Muscle of back (tissue), 13 donors: Measurements from ENCODE around the gene MTO1. TPM values are rescaled to one million over a fixed set of nuclear protein-coding genes. Genes with fewer than 3 reads are reported as not detected.
A peak's percentile ranks its signal among the peaks of the same experiment; 100 is the strongest.
"Not testable (repeated sequence)": the region's sequence is repeated elsewhere in the genome, so short reads cannot be mapped to it uniquely, and the experiment has no call there.

Experiments
- DNase-seq, 3 donors: peaks; one replicate each; pipeline versions ENCODE4 v3.0.0 to v3.0.0-alpha.2; 2013
- long read RNA-seq, 9 donors: transcript quantifications; one replicate each; lab custom pipeline, GENCODE V29; 2026
- polyA plus RNA-seq, 10 donors: library from polyadenylated mRNA; unstranded; fragments of 120-200 nt; gene quantifications; one replicate each; pipeline ENCODE4 v1.2.1, GENCODE V29; 2013; ENCODE audit not compliant: insufficient read length in 10 of 10

The MTO1 gene, protein sequence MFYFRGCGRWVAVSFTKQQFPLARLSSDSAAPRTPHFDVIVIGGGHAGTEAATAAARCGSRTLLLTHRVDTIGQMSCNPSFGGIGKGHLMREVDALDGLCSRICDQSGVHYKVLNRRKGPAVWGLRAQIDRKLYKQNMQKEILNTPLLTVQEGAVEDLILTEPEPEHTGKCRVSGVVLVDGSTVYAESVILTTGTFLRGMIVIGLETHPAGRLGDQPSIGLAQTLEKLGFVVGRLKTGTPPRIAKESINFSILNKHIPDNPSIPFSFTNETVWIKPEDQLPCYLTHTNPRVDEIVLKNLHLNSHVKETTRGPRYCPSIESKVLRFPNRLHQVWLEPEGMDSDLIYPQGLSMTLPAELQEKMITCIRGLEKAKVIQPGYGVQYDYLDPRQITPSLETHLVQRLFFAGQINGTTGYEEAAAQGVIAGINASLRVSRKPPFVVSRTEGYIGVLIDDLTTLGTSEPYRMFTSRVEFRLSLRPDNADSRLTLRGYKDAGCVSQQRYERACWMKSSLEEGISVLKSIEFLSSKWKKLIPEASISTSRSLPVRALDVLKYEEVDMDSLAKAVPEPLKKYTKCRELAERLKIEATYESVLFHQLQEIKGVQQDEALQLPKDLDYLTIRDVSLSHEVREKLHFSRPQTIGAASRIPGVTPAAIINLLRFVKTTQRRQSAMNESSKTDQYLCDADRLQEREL
- 10 to 100 TPM; 13.6 to 24.1 (median 19.1) TPM for polyA plus RNA-seq
- long read RNA-seq, donor 1, full-length matches to known transcripts = 1 of 16,389 reads
- long read RNA-seq, donor 1, partial matches to known transcripts = 15,649 of 16,389 reads
- long read RNA-seq, donor 1, other reads (novel, unspliced or antisense) = 739 of 16,389 reads
- long read RNA-seq, donor 2, partial matches to known transcripts = 16,956 of 18,022 reads
- long read RNA-seq, donor 2, other reads (novel, unspliced or antisense) = 1,066 of 18,022 reads
- long read RNA-seq, donor 3 = 0 reads
- long read RNA-seq, donor 4, partial matches to known transcripts = 11,686 of 15,475 reads
- long read RNA-seq, donor 4, other reads (novel, unspliced or antisense) = 3,789 of 15,475 reads
- long read RNA-seq, donor 5, partial matches to known transcripts = 18,912 of 19,640 reads
- long read RNA-seq, donor 5, other reads (novel, unspliced or antisense) = 728 of 19,640 reads
- long read RNA-seq, donor 6, full-length matches to known transcripts = 2 of 27,073 reads
- long read RNA-seq, donor 6, partial matches to known transcripts = 25,885 of 27,073 reads
- long read RNA-seq, donor 6, other reads (novel, unspliced or antisense) = 1,186 of 27,073 reads
- long read RNA-seq, donor 7, full-length matches to known transcripts = 3 of 14,729 reads
- long read RNA-seq, donor 7, partial matches to known transcripts = 14,249 of 14,729 reads
- long read RNA-seq, donor 7, other reads (novel, unspliced or antisense) = 477 of 14,729 reads
- long read RNA-seq, donor 8, full-length matches to known transcripts = 2 of 13,121 reads
- long read RNA-seq, donor 8, partial matches to known transcripts = 12,634 of 13,121 reads
- long read RNA-seq, donor 8, other reads (novel, unspliced or antisense) = 485 of 13,121 reads
- long read RNA-seq, donor 9 = 0 reads

DNA sequence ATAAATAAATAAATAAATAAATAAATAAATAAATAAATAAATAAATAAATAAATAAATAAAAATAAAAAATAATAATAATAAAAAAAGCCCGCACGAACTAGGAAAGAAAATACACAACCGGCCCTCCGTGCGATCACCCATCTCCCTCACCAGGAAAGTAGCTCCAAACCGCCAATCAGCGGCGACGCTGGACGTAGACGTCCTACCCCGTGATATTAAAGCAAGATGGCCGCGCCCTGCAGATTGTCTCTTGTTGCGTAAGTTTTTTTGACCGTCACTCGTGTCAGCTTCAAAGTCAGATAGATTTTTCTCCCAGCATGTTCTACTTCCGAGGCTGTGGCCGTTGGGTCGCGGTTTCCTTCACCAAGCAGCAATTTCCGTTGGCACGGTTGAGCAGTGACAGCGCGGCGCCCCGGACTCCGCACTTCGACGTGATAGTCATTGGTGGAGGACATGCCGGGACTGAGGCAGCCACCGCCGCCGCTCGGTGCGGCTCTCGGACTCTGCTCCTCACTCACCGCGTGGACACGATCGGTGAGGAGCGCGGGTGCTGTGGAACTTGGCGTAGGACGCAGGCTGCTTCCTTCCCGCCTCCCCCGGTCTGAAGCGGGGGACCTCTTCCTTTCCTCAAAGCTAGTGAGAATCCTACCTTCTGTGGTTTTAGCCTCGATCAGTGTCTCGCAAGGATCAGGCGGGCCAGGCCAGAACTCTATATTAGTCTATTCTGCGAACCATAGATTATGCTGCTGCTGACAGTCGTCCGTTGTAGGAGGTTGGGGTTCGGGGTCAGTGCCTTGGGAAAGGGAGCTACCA, at the start of gene MTO1:
MTO1 (plus strand) TSS at position 201 of the 814 bp plus-strand sequence; CDS start at position 319, 118 bp downstream.
- DNase-seq = peak; percentile 93 to 96 (median 94)

DNA sequence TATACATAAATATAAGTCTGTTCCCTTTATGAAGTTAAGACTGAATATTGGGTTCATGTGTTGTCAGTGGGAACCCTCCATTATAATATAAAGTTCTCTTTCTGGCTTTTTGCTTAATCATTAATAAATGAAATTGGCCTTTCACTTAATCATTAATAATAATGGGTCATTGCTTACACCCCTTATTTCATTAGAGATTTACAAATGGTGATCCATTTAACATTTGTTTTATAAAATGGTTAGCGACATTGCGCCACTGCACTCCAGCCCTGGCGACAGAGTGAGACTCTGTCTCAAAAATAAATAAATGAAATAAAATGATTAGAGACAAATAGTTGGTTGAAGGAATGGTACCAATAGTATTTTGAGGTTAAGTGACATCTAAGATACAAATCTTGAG, 48.4 kb upstream of the MTO1 start:
- DNase-seq = no peak

DNA sequence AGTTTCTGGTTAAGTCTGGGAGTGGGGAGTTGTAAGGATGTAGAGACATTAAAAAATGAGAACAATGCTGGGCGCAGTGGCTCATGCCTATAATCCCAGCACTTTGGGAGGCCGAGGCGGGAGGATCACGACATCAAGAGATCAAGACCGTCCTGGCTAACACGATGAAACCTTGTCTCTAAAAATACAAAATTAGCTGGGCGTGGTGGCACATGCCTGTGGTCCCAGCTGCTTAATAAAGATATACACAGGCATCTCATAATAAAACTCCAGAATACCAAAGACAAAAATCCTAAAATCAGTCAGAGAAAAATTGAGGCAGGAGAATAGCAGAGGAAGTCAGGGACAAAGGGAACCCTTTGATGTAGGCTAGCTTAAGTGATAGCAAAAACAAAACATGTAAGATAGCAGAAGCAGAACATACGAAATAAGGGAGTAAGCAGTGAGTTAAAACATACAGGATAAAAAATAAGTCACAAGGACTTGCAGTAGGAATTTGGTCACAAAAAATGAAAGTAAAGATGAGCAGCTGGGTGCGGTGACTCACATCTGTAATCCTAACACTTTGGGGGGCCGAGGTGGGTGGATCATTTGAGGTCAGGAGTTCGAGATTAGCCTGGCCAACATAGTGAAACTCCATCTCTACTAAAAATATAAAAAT, 43.3 kb upstream of the MTO1 start:
- DNase-seq = no peak

DNA sequence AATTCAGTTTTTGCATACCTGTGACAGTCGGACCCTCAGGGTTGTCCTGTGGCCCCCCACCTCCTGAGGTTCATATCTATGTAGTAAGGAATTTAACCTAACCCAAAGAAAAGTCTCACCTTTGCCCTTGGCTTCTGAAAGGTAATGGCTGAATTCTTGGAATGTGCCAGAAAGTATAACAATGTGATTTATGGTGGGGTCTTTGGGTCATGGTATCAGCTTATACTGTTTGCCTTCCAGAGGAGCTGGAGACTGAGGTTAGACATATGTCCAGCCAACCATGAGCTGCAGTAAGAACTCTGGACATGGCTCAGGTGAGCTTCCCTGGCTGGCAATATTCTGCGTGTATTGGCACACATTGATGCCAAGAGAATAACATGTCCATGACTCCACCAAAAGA, 40.0 kb upstream of the MTO1 start:
- no peak for DNase-seq

DNA sequence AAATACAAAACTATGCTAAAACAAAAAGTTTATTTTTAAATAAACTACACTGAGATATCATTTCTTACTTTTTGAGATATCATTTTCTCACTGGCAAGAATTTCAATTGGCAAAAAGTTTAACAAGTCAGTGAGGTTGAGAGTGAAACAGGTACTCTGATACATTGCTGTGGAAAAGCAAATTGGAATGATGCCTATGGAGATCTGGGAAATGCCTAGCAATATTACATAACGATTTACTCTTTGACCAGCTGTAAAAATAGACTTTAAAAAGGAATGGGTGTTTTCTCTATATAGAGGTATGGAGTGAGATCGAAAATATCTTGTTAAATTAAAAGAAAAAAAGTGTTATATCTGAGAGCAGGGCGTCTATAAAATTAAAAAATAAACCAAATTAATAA, 26.3 kb upstream of the MTO1 start:
- no peak for DNase-seq

DNA sequence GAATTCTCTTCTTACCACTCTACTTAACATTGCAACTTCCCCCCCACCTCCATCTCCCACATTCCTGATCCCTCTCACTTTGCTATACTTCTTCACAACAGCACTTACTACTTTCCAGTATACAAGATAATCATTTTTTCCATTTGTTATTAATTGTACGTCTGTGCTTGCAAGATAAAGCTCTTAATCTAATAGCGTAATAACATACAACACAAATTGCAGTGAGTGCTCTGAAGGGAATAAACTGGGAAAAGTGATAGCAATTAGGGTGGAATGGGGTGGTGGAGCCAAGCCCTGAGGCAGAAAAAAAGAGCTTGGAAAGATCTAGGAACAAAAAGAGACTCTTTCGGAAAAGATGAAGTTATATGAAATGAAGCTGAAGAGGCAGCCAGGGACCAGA, 18.0 kb upstream of the MTO1 start:
- no peak for DNase-seq

DNA sequence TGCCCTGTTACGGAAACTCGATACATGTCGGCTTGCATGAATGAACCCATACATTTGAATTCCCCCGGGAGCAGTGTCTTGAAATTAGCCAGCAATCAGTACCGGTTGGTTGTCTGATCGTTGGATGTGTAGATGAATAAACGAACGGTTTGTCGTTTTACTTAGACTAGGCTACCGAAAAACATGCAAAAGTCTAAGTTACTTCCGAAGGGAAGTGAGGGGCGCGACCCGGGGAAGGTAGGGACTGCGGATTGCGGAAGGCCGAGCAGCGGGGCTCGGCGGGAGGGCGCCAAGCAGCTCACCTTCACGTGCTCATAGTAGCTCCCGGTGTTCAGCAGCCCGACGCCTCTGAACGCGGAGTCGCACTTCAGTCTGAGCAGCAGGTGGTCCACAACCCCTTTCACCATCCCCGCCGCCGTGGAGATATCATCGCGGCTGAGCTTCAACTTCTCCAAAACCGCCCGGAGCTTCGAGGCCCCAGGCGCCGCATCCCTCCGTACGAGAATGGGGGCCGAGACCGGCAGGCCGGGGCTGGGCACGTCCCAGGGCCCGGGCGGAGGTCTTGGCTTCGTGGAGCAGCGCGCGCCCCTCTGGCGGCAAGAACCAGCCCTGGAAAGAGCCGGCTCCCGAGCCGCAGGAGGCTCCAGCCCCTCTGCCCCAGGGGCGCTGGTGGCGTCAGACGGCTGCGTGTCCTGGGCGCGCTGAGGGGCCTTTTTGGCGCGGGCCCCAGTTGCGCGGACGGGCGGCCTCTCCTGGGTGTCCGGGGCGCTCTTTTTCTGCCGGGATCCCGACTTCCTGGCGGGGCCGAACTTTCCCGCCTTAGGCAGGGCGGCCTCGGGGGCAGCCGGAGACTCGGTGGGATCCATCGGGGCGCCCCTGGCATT, 10.1 kb upstream of the MTO1 start:
- DNase-seq = peak; percentile 39 to 89 (median 54)

DNA sequence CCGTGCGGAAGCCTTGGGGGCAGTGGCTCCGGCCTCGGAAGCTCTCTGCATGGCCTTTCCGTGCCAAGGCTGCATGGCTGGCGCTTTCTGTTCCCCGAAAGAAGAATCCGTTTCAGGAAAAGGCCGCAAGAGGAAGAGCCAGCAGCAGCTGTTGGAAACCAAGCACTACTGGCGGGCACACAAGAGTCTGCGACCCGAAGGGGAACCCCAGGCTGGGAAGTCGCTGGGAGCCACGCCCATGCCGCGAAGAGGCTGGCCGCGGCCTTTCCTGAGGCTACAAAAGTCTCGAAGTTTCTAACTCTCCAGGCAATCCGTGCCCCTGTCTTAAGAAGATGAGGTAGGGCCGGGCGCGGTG, 9.5 kb upstream of the MTO1 start, which contains the start of gene CGAS:
CGAS (minus strand) TSS at position 191 of the 355 bp plus-strand sequence; CDS start at position 75, 116 bp downstream.
- DNase-seq = peak; percentile 67 to 93 (median 80)

DNA sequence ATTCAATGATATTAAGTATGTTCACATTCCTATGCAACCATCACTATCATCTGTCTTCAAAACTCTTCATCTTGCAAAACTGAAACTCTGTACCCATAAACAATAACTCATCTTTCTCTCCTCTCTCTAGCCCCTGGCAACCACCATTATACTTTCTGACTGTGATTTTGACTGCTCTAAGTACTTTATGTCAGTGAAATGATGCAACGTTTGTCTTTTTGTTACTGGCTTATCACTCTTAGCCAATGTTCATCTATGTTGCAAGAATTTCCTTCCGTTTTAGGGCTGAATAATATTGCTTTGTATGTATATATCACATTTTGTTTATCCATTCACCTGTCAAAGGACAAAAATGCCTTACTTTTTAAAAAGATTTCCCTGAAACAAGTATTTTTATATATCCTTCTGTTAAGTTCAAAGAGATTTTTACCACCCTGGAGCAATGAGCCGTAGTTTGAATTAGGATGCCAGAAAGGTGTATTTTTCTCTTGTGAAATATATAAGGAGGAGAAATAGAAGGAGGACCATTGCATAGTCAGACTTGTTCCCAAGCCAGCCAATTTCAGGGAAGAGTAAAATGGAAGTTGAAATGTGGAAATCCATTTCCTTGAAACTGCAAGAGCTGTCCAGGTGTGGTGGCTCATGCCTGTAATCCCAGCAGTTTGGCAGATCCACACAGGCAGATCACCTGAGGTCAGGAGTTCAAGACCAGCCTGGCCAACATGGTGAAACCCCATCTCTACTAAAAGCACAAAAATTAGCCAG, 5.5 kb upstream of the MTO1 start:
- no peak for DNase-seq

DNA sequence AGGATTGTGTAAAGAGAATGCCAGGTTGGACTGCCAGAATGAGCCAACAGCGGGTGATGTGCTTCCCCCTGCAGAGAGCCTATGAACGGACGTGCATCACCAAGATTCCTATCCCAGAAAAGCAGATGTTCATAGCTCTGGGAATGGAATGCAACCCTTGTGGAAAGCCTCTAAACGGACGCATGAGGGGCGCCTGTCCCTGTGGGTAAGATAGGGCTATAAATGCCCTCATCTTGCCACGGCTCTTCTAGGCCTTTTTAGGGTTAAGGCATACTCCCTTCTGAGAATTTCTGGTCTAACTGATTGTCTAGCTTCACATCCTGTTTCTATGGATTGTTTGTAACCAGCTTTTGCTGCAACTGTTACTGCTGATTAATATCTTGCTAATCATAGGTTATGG, 2.1 kb upstream of the MTO1 start:
- not testable (repeated sequence) for DNase-seq

DNA sequence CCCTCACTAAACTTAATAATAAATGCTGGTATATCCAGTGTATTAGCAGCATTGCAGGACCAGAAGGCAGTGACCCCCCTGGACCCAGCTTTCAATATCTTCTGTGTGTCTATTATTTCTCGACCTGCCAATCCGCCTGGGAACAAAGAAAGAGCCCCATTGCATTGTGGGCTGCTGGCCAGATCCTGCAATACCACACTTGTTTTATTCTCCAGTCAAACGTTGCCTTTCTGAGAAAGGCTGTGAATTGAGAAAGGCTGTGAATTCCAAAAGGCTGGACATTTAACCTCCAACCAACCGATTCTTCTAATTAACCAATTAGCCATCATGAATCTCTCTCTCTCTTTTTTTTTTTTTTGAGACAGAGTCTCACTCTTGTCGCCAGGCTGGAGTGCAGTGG, 1.5 kb upstream of the MTO1 start:
- DNase-seq = no peak

DNA sequence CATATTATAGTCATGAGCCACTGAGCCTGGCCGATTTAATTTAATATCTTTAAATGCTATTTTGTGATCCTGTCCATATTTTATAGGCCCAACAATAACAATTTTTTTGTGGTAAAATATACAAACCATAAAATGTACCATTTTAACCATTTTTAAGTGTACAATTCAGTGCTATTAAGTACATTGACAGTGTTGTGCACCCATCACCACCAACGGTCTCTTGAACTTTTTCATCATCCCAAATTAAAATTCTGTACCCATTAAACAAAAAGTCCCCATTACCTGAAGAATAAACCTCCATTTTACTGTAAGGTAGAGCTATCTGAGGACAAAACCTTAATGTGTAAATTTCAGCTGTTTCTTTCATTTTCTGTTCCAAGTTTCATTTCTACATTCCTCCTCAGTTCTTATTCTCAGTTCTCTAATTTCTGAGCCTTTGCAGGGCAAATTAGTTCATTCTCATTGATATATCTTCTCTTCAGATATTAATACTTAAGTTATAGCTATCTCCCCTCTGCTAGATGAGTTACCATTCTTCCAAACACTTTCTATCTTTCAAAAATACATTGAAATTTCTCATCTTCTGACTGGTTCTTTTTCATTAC, 10.3 kb downstream of the MTO1 start:
- DNase-seq = no peak

DNA sequence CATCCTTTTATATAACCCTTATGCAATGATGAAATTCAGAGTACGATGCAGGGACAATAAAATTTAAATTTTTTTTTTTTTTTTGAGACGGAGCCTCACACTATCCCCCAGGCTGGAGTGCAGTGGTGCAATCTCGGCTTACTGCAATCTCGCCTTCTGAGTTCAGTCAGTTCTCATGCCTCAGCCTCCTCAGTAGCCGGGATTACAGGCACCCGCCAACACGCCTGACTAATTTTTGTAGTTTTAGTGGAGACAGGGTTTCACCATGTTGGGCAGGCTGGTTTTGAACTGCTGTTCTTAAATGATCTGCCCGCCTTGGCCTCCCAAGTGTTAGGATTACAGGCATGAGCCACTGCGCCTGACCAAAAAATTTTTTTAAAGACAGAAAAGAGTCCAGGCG, 15.2 kb downstream of the MTO1 start:
- no peak for DNase-seq

DNA sequence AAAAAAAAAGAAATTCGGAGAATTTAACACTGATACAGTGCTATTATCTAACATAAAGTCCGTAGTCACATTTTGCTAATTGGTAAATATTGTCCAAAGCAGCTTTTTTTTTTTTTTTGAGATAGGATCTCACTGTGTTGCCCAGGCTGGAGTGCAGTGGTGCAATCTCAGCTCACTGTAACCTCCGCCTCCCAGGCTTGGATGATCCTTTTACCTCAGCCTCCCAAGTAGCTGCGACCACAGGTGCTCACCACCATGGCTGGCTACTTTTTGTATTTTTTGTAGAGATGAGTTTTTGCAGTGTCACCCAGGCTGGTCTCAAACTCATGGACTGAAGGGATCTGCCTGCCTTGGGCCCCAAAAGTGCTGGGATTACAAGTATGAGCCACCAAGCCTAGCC, 15.9 kb downstream of the MTO1 start:
- DNase-seq = no peak

DNA sequence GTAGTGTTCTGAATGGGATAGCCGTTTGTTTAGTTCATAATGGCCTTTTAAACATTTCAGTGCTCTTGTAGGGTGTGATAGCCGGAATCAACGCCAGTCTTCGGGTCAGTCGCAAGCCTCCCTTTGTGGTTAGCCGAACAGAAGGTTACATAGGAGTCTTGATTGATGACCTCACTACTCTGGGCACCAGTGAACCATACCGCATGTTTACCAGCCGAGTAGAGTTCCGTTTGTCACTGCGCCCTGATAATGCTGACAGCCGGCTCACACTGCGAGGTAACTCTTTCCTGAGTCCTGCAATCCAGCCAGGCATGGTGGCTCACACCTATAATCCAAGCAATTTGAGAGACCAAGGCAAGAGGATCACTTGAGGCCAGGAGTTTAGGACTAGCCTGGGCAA, 20.4 kb downstream of the MTO1 start:
- DNase-seq = no peak

DNA sequence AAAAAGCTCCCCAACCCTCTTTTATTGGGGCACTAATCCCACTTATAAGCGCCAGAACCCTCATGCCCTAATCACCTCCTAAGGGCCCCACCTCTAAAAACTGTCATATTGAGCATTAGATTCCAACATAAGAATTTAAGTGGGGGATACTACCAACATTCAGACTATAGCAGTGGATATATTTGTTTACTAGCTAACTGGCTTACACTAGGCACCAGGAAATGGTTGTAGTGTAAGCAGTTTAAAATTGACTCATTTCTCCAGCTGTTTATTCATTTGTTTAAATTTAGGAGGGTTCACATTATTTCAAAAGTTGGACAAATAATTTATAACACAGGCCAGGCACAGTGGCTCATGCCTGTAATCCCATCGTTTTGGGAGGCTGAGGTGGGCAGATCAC, 22.9 kb downstream of the MTO1 start:
- DNase-seq = no peak

DNA sequence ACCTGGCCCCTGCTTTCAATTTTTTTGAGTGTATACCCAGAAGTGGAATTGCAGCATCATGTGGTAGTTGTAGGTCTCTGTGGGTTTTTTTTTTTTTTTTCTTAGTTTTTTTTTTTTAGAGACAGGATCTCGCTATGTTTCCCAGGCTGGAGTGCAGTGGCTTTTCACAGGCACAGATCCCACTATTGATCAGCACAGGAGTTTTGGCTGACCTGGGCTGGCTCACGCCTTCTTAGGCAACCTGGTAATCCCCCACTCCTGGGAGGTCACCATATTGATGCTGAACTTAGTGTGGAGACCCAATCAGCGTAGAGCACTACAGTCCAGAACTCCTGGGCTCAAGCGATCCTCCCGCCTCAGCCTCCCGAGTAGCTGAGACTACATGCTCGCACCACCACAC, 25.9 kb downstream of the MTO1 start:
- DNase-seq = no peak

DNA sequence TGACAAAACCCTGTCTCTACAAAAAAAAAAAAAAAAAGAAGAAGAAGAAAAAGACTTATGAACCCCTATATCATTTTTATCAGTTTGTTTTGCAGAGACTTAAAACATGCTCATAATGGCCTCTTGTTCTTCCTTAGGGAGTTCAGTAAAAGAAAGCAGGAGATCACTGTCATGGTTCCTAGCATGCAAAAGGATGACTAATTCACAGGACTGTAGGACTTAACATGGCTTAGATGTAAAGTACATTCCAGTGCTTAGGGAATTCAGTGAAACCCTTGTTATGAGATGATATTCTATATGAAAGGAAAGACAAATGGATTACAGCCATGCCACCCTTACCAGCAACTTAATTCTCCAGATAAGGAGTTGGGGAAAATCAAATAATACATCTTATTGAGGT, 29.8 kb downstream of the MTO1 start:
- no peak for DNase-seq
